AG20443 (cell line): ENCODE results near the gene ABCC4.
"Not testable (repeated sequence)": the region's sequence is repeated elsewhere in the genome, so short reads cannot be mapped to it uniquely, and the experiment has no call there.

Experiments used
- DNase-seq: peaks from one replicate; pipeline ENCODE4 v3.0.0; 2012; ENCODE audit warnings: low spot score, mixed read lengths

Gene ABCC4

GRCh38 chr13:95228130-95228529 is 73.1 kb downstream of the ABCC4 start:
- DNase-seq = no peak

GRCh38 chr13:95226932-95227695 is 74.1 kb downstream of the ABCC4 start:
- DNase-seq = no peak

- DNase-seq = no peak
These were observed 74.8 kb downstream of the ABCC4 start for GRCh38 chr13:95226476-95226875.

DNA sequence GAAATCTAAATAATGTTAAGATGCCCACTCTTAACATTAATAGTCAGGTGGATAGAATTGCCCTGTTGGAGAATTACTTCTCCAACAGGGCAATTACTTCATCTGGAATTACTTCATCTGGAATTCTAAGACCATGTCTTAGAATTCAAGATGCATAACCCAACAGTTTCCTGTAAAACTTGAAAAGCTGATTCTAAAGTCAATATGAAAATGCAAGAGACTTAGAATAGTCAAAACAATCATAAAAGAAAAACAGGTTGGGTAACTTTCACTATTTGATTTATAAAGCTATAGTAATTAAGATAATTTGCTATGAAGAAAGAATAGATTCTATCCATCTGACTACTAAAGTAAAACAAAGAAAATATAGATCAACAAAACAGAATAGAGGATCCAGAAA is 75.2 kb downstream of the ABCC4 start:
- no peak for DNase-seq

- DNase-seq = no peak
These were observed 77.2 kb downstream of the ABCC4 start for GRCh38 chr13:95224064-95224463.

DNA sequence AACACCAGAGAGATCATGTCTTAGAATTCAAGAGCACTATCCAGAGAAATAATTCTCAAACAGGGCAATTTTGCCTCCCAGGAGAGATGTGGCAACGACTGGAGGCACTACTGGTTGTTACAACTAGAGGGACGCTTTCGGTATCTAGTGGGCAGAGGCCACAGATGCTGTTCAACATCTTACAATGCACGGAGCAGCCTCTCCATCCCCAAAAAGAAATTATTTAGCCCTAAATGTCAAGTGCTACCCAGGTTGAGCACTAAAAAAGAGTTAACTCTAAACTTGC is 78.6 kb downstream of the ABCC4 start:
- no peak for DNase-seq

- no peak for DNase-seq
These were observed 79.1 kb downstream of the ABCC4 start for GRCh38 chr13:95221971-95222732.

GRCh38 chr13:95220611-95221010 is 80.6 kb downstream of the ABCC4 start:
- no peak for DNase-seq

- DNase-seq = no peak
These were observed 83.1 kb downstream of the ABCC4 start for GRCh38 chr13:95217920-95218830.

DNA sequence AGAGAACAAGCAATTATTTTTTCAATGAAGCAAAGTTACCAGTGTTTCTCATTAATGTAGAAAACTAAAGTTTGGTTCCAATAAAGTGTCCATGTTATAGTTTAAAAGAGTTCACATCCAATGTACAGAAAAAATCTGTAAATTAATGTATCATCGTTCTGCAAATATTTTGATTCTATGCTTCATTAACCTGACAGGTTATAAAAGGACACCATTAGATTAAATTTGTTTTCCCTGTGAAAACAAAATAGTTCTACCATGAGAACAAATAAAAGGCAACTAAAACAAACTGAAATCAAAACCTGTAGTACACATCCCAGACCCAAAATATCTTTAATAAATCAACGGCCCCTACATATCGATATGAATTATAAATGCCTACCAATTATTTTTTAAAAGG is 85.1 kb downstream of the ABCC4 start:
- DNase-seq = no peak

DNA sequence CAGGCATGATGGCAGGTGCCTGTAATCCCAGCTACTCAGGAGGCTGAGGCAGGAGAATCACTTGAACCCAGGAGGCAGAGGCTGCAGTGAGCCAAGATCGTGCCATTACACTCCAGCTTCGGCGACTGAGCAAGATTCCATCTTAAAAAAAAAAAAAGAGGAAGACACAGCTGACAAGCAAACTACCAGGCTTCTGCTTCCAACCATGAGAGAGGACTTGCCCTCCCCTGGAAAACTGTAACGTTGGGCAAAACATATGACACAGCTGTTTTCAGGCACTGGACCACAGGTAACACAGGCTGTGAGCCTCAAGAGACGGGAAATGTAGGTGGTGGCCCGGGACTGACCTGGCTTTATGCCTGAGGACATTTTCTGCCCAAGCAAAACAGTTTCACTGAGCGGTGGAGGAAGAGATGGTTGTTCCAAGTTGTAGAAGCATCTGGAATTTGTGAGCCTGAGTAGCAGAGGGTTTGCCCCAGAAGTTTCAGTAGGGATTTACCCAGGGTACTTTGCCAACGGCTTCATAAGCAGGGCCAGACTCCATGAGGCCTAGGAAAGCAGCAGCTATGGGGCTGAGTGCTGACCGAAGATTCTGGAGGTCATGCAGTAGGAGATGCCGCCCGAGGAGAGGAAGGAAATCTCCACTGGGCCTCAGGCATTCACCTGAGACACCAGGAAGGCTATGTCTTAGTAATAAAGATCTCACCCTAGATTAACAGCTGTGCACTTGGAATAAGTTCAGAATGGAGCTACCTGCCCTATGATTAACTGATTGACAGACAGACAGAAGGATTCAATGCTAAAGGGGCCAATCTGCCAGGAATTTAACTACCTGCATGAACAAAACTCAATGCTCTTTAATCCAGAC is 88.0 kb downstream of the ABCC4 start:
- DNase-seq = no peak

- no peak for DNase-seq
These were observed 92.1 kb downstream of the ABCC4 start for GRCh38 chr13:95209109-95209508.

GRCh38 chr13:95207769-95208366 is 93.4 kb downstream of the ABCC4 start:
- no peak for DNase-seq

GRCh38 chr13:95206116-95206515 is 95.1 kb downstream of the ABCC4 start:
- no peak for DNase-seq

- no peak for DNase-seq
These were observed 97.0 kb downstream of the ABCC4 start for GRCh38 chr13:95204231-95204765.

- DNase-seq = no peak
These were observed 99.2 kb downstream of the ABCC4 start for GRCh38 chr13:95201814-95202651.

DNA sequence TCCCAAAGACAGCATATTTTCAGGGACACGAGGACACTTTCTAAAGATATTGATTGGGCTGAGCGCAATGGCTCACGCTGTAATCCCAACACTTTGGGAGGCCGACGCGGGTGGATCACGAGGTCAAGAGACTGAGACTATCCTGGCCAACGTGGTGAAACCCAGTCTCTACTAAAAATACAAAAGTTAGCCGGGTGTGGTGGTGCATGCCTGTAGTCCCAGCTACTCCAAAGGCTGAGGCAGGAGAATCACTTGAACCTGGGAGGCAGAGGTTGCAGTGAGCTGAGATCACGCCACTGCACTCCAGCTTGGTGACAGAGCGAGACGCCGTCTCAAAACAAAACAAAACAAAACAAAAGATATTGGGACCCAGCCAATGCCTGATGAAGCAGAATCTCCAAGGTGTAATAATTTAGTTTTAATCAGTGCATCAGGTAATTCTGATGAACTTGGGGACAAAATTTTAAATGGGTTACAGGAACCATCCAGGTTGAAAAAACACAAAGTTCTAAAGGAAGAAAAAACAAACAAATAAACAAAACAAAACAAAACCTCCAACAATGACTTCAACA is 100.8 kb downstream of the ABCC4 start:
- DNase-seq = not testable (repeated sequence)

DNA sequence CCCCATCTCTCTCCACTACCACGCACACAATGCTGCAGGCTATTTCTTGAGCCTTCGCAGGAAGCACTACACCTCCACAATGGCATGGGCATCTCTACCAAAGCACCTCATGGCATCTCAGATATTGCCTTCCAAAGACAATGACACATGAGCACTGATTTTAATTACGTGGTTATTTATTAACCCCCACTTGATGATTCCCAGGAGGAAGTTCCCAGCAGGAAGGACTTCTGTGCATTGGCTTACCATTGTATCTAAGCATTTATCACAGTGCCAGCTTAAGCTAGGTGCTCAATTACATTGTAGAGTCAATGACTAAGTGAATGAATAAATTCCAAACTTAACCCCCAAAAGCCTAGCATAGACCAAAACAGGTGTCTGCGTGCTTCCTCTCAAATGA is 101.4 kb downstream of the ABCC4 start:
- no peak for DNase-seq

- DNase-seq = not testable (repeated sequence)
These were observed 102.6 kb downstream of the ABCC4 start for GRCh38 chr13:95198606-95199005.

GRCh38 chr13:95197548-95197947 is 103.7 kb downstream of the ABCC4 start:
- no peak for DNase-seq
